Skin epidermis (tissue), 12 donors: ENCODE data around the gene RASAL1.
A peak's percentile ranks its signal among the peaks of the same experiment; 100 is the strongest.

Source experiments
- H3K27ac ChIP-seq, 21 experiments: fragments of 200-600 bp; sonication (generic) in 11 of 21; one replicate each; pipeline ENCODE4 v1.5.0; 2020; ENCODE audit warnings: mild to moderate bottlenecking in 3 of 21, inconsistent platforms in 2 of 21, moderate library complexity in 2 of 21
- H3K4me3 ChIP-seq, 7 experiments: fragments of 200-600 bp; sonication (generic) in 2 of 7; one replicate each; pipeline ENCODE4 v1.5.0; 2020; ENCODE audit warnings: inconsistent platforms in 2 of 7, mild to moderate bottlenecking in 2 of 7, moderate library complexity in 1 of 7

Gene RASAL1

GRCh38 chr12:113135178-113136127 lies at the start of gene RASAL1:
Gene RASAL1, minus strand, starts transcription at chr12:113135761. Its CDS starts 299 bp downstream, at chr12:113135462.
- H3K4me3 ChIP-seq = peak within 1 kb of the TSS; percentile 11 to 48 (median 35)
- H3K27ac ChIP-seq = peak within 1 kb of the TSS in 20 of 21 experiments; percentile 27 to 91 (median 64)

- Histone ChIP-seq H3K27ac (peak overlapping the region; percentile 82 to 100 (median 97)), H3K4me3 (peak overlapping the region; percentile 68 to 98 (median 92))
Observed at GRCh38 chr12:113184900-113185179, 49.3 kb upstream of the RASAL1 start.

DNA sequence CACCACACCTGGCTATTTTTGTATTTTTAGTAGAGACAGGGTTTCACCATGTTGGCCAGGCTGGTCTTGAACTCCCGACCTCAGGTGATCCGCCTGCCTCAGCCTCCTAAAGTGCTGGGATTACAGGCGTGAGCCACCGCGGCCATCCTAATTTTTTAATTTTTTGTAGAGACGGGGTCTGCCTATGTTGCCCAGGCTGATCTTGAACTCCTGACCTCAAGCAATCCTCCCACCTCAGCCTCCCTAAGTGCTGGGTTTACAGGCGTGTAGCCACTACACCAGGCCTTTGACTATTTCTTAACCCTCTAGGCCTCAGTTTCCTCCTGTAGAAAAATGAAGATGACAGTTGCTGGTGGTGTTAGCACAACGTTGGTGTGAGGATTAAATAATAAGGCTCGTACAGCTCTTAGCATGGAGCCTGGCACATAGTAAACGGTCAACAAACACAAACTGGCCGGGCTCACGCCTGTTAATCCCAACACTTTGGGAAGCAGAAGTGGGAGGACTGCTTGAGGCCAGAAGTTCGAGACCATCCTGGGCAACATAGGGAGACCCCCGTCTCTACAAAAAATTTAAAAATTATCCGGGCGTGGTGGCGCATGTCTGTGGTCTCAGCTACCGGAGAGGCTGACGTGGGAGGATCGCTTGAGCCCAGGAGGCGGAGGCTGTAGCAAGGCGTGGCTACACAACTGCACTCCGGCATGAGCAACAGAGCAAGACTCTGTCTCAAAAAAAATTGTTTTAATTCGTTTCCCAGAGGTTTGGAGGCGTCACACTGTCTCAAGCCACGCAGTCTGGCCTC lies 48.7 kb upstream of the RASAL1 start:
- H3K27ac ChIP-seq = peak overlapping the region in 20 of 21 experiments; percentile 82 to 100 (median 97)
- peak overlapping the region; percentile 68 to 98 (median 92) for H3K4me3 ChIP-seq

- no peak overlapping the region for H3K4me3 ChIP-seq
- no peak overlapping the region for H3K27ac ChIP-seq
Observed at GRCh38 chr12:113183030-113183589, 47.5 kb upstream of the RASAL1 start.

DNA sequence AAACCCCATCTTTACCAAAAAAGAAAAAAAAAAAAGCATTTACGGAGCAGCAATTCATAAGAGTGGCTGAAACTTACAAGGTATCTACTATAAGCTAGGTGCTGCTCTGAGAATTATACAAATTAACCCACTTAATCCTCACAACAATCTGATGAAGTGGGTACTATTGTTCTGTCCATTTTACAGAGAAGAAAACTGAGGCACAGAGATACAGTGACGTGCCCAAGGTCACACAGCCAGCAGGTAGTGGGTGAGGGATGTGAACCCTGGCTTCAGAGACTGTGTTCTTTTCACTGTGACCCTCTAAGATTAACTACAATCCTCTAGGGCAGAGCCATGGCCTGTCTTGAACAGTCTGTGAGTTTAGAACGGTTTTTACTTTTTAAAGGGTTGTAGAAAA lies 46.4 kb upstream of the RASAL1 start:
- Histone ChIP-seq H3K4me3 (no peak overlapping the region), H3K27ac (no peak overlapping the region)

DNA sequence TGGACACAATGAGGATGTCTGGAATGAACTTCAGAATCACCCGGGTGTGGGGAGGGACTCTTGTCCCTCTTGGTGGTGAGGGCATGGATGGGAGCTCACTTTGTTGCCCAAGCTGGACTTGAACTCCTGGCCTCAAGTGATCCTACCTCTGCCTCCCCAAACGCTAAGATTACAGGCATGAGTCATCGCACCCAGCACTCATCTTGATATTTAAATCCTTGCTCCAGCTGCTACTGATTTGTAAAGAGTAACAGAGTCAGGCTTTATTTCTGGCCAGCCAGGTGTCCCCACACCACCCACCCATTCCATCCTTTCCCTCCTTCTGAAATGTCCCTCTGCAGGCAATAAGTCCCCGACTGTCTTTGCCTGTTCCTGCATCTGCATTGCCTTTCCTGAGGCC lies 44.8 kb upstream of the RASAL1 start:
- Histone ChIP-seq H3K4me3 (no peak overlapping the region), H3K27ac (no peak overlapping the region)

DNA sequence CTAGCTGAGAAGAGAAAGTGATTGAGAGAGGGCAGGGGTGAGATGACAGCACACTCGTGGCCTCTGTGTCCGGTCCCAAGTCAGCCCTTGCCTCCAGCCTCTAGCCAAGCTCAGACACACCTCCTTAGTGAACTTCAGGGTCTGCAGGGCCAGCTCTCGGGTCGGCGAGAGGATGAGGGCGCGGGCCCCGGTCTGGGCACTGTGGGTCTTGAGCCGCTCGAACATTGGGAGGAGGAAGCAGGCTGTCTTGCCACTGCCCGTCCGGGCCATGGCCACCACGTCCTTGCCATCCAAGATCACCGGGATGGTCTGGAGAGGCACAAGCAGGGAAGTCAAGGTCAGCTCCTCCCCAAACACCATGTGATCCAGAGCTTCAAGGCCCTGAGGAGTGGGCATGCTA lies 43.5 kb upstream of the RASAL1 start:
- Histone ChIP-seq H3K4me3 (no peak overlapping the region), H3K27ac (no peak overlapping the region)

- no peak overlapping the region for H3K27ac ChIP-seq
- H3K4me3 ChIP-seq = no peak overlapping the region
Observed at GRCh38 chr12:113174461-113175384, 39.2 kb upstream of the RASAL1 start.

GRCh38 chr12:113173081-113173698 lies 37.6 kb upstream of the RASAL1 start:
- no peak overlapping the region for H3K4me3 ChIP-seq
- no peak overlapping the region for H3K27ac ChIP-seq

DNA sequence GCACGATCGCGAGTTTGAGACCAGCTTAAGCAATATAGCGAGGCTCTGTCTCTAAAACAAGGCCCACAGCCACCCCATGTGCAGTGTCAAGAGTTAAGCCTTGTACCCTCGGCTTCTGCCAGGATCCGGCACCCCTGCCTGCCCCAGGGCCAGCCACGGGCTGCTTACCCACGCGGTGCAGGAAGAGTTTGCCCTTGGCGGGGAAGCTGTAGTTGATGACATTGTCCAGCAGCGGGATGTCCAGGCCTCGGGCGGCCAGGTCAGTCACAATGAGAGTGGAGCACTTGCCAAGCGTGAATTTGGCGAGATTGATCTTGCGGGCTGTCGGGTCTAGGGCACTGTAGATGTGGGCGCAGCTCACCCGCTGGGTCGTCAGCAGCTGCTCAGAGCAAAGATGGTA lies 36.6 kb upstream of the RASAL1 start:
- Histone ChIP-seq H3K27ac (no peak overlapping the region), H3K4me3 (no peak overlapping the region)

- no peak overlapping the region for H3K4me3 ChIP-seq
- no peak overlapping the region for H3K27ac ChIP-seq
Observed at GRCh38 chr12:113171543-113171942, 36.0 kb upstream of the RASAL1 start.

- no peak overlapping the region for H3K27ac ChIP-seq
- no peak overlapping the region for H3K4me3 ChIP-seq
Observed at GRCh38 chr12:113170926-113171325, 35.4 kb upstream of the RASAL1 start.

DNA sequence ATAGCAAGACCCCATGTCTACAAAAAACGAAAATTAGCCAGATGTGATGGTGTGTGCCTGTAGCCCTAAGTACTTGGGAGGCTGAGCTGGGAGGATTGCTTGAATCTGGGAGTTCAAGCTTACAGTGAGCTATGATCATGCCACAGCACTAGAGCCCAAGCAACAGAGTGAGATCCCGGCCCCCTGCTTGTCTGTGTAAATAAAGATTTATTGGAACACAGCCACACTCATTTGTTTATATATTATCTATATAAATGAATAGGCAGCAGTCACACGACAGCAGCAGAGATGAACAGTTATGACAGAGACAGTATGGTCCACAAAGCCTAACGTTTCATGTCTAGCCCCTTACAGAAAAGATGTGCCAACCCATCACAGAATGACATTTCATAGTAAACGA lies 34.9 kb upstream of the RASAL1 start:
- Histone ChIP-seq H3K4me3 (no peak overlapping the region), H3K27ac (no peak overlapping the region)

DNA sequence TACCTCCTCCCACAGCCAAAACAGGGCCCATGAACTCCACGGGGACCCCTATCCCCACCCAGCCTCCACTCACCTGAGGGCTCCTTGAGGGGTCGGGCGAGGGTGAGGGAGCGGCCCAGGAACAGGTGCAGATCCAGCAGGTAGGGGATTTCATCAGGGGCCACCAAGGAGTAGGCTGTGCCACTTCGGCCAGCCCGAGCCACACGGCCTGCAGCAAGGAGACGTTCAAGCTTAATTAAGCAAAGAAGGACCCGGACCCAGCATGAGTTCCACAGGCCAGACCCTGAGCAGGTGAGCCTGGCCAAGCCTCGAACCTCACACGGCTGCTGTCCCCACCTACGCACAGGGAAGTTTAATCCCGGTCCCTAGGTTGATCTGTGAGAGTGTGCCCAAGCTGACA lies 34.1 kb upstream of the RASAL1 start:
- H3K27ac ChIP-seq = no peak overlapping the region
- H3K4me3 ChIP-seq = no peak overlapping the region

DNA sequence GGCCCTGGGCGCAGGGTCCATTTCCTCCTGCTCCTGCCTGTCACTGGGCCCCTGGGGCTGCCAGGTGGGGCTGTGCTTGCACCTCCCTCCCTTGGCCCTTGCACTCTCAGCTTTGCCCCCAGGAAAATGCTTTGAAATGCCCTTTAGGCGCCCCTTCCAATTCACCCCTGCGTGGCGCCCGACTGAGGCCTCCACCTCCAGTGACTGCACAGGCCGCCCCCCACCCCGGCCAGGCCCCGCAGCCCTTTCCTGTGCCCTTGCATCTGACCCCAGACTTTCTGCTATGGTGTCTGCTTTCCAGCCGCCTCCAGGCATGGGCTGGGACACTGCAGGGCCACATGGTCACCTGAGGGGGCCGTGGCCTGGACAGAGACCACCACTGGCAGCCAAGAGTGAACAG lies 32.3 kb upstream of the RASAL1 start:
- Histone ChIP-seq H3K4me3 (no peak overlapping the region), H3K27ac (no peak overlapping the region)

DNA sequence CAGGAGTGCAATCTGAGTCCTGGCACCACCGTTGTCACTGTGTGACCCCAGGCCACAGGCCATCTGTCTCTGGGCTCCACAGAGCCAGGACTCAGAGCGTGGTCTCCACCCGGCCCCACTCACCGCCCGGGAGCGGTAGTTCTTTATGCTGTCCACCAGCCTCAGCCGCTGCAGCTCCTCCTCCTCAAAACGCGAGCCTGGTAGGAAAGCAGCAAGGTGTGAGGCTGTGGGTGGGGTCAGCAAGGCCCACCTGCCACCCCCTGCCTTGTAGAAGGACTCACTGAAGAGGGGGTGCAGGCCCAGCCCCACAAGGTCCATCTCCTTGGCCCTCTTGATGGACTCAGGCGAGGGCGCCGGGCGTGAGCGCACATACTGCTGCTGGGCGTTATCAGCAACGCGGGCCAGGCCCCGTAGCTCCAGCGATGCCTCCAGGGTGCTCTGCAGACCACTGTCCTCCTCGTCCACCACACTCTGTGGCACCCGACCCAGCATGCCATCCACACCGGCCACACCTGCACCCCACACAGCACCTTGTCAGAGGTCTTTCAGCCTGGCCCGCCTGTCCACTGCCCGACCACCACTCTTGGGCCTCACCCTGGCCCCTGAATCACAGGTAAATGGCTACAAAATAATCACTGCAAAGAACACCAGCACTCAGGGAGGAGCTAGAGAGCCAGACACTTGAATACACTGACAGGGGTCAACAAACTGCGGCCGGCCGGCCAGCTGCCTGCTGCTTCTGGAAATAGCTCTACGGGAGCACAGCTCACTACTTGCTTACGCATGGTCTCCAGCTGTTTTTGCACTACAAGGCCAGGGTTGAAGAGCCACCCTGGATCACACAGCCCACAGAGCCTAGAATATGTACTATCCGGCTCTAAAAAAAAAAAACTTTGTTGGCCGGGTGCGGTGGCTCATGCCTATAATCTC lies 30.2 kb upstream of the RASAL1 start:
- Histone ChIP-seq H3K4me3 (no peak overlapping the region), H3K27ac (no peak overlapping the region)

DNA sequence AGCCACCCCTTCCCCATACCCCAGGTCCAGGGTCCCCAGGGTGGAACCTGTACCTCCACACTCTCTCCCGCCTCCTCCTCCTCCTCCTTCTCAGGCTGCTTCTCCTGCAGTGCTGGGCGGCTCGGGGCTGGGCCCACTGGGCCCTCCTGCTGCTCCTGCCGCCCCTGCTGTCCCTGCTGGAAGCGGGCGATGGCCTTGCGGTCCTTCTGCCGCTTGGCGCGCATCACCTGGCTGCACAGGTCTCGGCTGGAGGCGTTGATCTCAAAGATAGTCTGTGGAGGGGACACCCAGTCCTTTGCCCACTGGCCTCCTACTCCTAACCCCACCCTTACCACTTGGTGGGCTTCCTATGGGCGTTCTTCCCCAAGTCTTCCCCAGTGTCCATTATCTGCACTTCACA lies 28.5 kb upstream of the RASAL1 start:
- no peak overlapping the region for H3K27ac ChIP-seq
- H3K4me3 ChIP-seq = no peak overlapping the region

DNA sequence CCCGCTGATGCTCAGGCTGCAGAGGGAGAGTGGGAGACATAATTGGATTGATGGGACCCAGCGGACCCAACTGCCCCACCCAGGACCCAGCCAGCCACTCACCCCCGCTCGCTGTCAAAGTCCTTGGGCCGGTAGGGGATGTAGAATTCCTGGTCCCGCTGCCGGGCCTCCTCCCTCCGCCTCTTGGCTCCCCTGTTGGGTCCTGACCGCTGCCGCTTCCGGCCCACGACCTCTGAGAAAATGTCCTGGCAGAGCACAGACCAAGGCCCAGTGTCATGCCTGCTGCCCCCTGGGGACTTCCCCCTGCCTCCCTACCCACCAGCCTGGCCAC lies 27.4 kb upstream of the RASAL1 start:
- Histone ChIP-seq H3K27ac (no peak overlapping the region), H3K4me3 (no peak overlapping the region)
